ENCODE data around the gene SLC2A11.
"Not testable (repeated sequence)": the region's sequence is repeated elsewhere in the genome, so short reads cannot be mapped to it uniquely, and the experiment has no call there.

Gene SLC2A11

GRCh38 chr22:23904573-23905254, 47.0 kb downstream of the SLC2A11 start:
- Histone ChIP-seq H3K9me3 (ENCODE audit: control insufficient read depth, low read length) (no peaks in the 10 kb centered on the region), H3K4me3 (ENCODE audit: low read length) (no peak overlapping the region), H3K4me1 (ENCODE audit: control insufficient read depth, insufficient read depth, low read length) (peaks cover 11% of the 10 kb centered on the region), H3K9ac (ENCODE audit: low read length) (no peak overlapping the region), H3K36me3 (ENCODE audit: control insufficient read depth, insufficient read depth, low read length, severe bottlenecking) (no peaks in the 10 kb centered on the region), H3K27me3 (replicated peaks; ENCODE audit: control insufficient read depth, insufficient read depth, low read length) (no peaks in the 10 kb centered on the region)
- no peak for DNase-seq (ENCODE audit: low read depth)

- Histone ChIP-seq H3K36me3 (ENCODE audit: control insufficient read depth, insufficient read depth, low read length, severe bottlenecking) (no peaks in the 10 kb centered on the region), H3K27me3 (replicated peaks; ENCODE audit: control insufficient read depth, insufficient read depth, low read length) (no peaks in the 10 kb centered on the region), H3K4me3 (ENCODE audit: low read length) (no peak overlapping the region), H3K9me3 (ENCODE audit: control insufficient read depth, low read length) (no peaks in the 10 kb centered on the region), H3K4me1 (ENCODE audit: control insufficient read depth, insufficient read depth, low read length) (peaks cover 12% of the 10 kb centered on the region), H3K9ac (ENCODE audit: low read length) (no peak overlapping the region)
- DNase-seq (ENCODE audit: low read depth): no peak
Measured at GRCh38 chr22:23906641-23907040, 49.0 kb downstream of the SLC2A11 start.

- not testable (repeated sequence) for H3K9me3 ChIP-seq (ENCODE audit: control insufficient read depth, low read length); DNase-seq (ENCODE audit: low read depth)
Measured at GRCh38 chr22:23907423-23907822, 49.7 kb downstream of the SLC2A11 start.

GRCh38 chr22:23908587-23909205, 51.0 kb downstream of the SLC2A11 start:
- H3K9me3 ChIP-seq (ENCODE audit: control insufficient read depth, low read length): no peaks in the 10 kb centered on the region
- H3K27me3 ChIP-seq (replicated peaks; ENCODE audit: control insufficient read depth, insufficient read depth, low read length): no peaks in the 10 kb centered on the region
- peak overlapping the region; percentile 24 for H3K9ac ChIP-seq (ENCODE audit: low read length)
- no peak for DNase-seq (ENCODE audit: low read depth)
- peak overlapping the region; percentile 66 for H3K4me3 ChIP-seq (ENCODE audit: low read length)
- H3K4me1 ChIP-seq (ENCODE audit: control insufficient read depth, insufficient read depth, low read length): peaks cover 18% of the 10 kb centered on the region
- no peaks in the 10 kb centered on the region for H3K36me3 ChIP-seq (ENCODE audit: control insufficient read depth, insufficient read depth, low read length, severe bottlenecking)

More at GRCh38 chr22:23907423-23907822, 49.7 kb downstream of the SLC2A11 start:
- not testable (repeated sequence) for H3K4me3 ChIP-seq (ENCODE audit: low read length); H3K27me3 ChIP-seq (replicated peaks; ENCODE audit: control insufficient read depth, insufficient read depth, low read length); H3K36me3 ChIP-seq (ENCODE audit: control insufficient read depth, insufficient read depth, low read length, severe bottlenecking); H3K9ac ChIP-seq (ENCODE audit: low read length)
- H3K4me1 ChIP-seq (ENCODE audit: control insufficient read depth, insufficient read depth, low read length): peaks cover 12% of the 10 kb centered on the region

GRCh38 chr22:23909296-23909898, 51.7 kb downstream of the SLC2A11 start:
- H3K4me3 ChIP-seq (ENCODE audit: low read length): peak overlapping the region; percentile 66
- DNase-seq (ENCODE audit: low read depth): no peak
- no peaks in the 10 kb centered on the region for H3K27me3 ChIP-seq (replicated peaks; ENCODE audit: control insufficient read depth, insufficient read depth, low read length)
- H3K9me3 ChIP-seq (ENCODE audit: control insufficient read depth, low read length): no peaks in the 10 kb centered on the region
- H3K36me3 ChIP-seq (ENCODE audit: control insufficient read depth, insufficient read depth, low read length, severe bottlenecking): no peaks in the 10 kb centered on the region
- peak overlapping the region; percentile 24 for H3K9ac ChIP-seq (ENCODE audit: low read length)
- peaks cover 18% of the 10 kb centered on the region for H3K4me1 ChIP-seq (ENCODE audit: control insufficient read depth, insufficient read depth, low read length)

- H3K9me3 ChIP-seq (ENCODE audit: control insufficient read depth, low read length): no peaks in the 10 kb centered on the region
- DNase-seq (ENCODE audit: low read depth): no peak
- no peaks in the 10 kb centered on the region for H3K27me3 ChIP-seq (replicated peaks; ENCODE audit: control insufficient read depth, insufficient read depth, low read length)
- peaks cover 18% of the 10 kb centered on the region for H3K4me1 ChIP-seq (ENCODE audit: control insufficient read depth, insufficient read depth, low read length)
- no peak overlapping the region for H3K9ac ChIP-seq (ENCODE audit: low read length)
- no peak overlapping the region for H3K4me3 ChIP-seq (ENCODE audit: low read length)
- no peaks in the 10 kb centered on the region for H3K36me3 ChIP-seq (ENCODE audit: control insufficient read depth, insufficient read depth, low read length, severe bottlenecking)
Measured at GRCh38 chr22:23910496-23911190, 53.0 kb downstream of the SLC2A11 start.

- Histone ChIP-seq H3K4me1 (ENCODE audit: control insufficient read depth, insufficient read depth, low read length) (peaks cover 18% of the 10 kb centered on the region), H3K4me3 (ENCODE audit: low read length) (no peak overlapping the region), H3K27me3 (replicated peaks; ENCODE audit: control insufficient read depth, insufficient read depth, low read length) (no peaks in the 10 kb centered on the region), H3K9me3 (ENCODE audit: control insufficient read depth, low read length) (no peaks in the 10 kb centered on the region), H3K36me3 (ENCODE audit: control insufficient read depth, insufficient read depth, low read length, severe bottlenecking) (no peaks in the 10 kb centered on the region), H3K9ac (ENCODE audit: low read length) (no peak overlapping the region)
- DNase-seq (ENCODE audit: low read depth): no peak
Measured at GRCh38 chr22:23911318-23911980, 53.8 kb downstream of the SLC2A11 start.

- Histone ChIP-seq H3K36me3 (ENCODE audit: control insufficient read depth, insufficient read depth, low read length, severe bottlenecking) (no peaks in the 10 kb centered on the region), H3K9me3 (ENCODE audit: control insufficient read depth, low read length) (no peaks in the 10 kb centered on the region), H3K27me3 (replicated peaks; ENCODE audit: control insufficient read depth, insufficient read depth, low read length) (no peaks in the 10 kb centered on the region), H3K9ac (ENCODE audit: low read length) (no peak overlapping the region), H3K4me1 (ENCODE audit: control insufficient read depth, insufficient read depth, low read length) (peaks cover 18% of the 10 kb centered on the region), H3K4me3 (ENCODE audit: low read length) (no peak overlapping the region)
- DNase-seq (ENCODE audit: low read depth): no peak
Measured at GRCh38 chr22:23912293-23912903, 54.7 kb downstream of the SLC2A11 start.

- Histone ChIP-seq H3K27me3 (replicated peaks; ENCODE audit: control insufficient read depth, insufficient read depth, low read length) (no peaks in the 10 kb centered on the region), H3K36me3 (ENCODE audit: control insufficient read depth, insufficient read depth, low read length, severe bottlenecking) (no peaks in the 10 kb centered on the region), H3K9ac (ENCODE audit: low read length) (peak overlapping the region; percentile 90), H3K4me3 (ENCODE audit: low read length) (peak overlapping the region; percentile 85), H3K9me3 (ENCODE audit: control insufficient read depth, low read length) (no peaks in the 10 kb centered on the region), H3K4me1 (ENCODE audit: control insufficient read depth, insufficient read depth, low read length) (peaks cover 18% of the 10 kb centered on the region)
- DNase-seq (ENCODE audit: low read depth): no peak
Measured at GRCh38 chr22:23913306-23913660, 55.6 kb downstream of the SLC2A11 start.

- H3K4me1 ChIP-seq (ENCODE audit: control insufficient read depth, insufficient read depth, low read length): peaks cover 16% of the 10 kb centered on the region
- H3K36me3 ChIP-seq (ENCODE audit: control insufficient read depth, insufficient read depth, low read length, severe bottlenecking): no peaks in the 10 kb centered on the region
- H3K9me3 ChIP-seq (ENCODE audit: control insufficient read depth, low read length): no peaks in the 10 kb centered on the region
- DNase-seq (ENCODE audit: low read depth): peak; percentile 100
- peak overlapping the region; percentile 90 for H3K9ac ChIP-seq (ENCODE audit: low read length)
- H3K4me3 ChIP-seq (ENCODE audit: low read length): peak overlapping the region; percentile 85
- no peaks in the 10 kb centered on the region for H3K27me3 ChIP-seq (replicated peaks; ENCODE audit: control insufficient read depth, insufficient read depth, low read length)
Measured at GRCh38 chr22:23913661-23914353, 56.1 kb downstream of the SLC2A11 start.
